Fibroblast of pulmonary artery (primary cell): ENCODE data around the gene PTPRJ.

ENCODE experiments used
- DNase-seq: peaks from one replicate; pipeline ENCODE4 v3.0.0-alpha.2; 2010; ENCODE audit warnings: low read depth
- H3K4me3 ChIP-seq: replicated peaks from 2 replicates; pipeline ENCODE4 v1.5.1; 2011; ENCODE audit warnings: low read depth, mild to moderate bottlenecking, control low read depth, low read length, moderate library complexity
- TF ChIP-seq, protein P1 (sequence below): IDR thresholded peaks from 2 replicates; pipeline ENCODE4 v1.5.1; 2011; ENCODE audit warnings: mild to moderate bottlenecking, control low read depth, low read length, inconsistent platforms; ENCODE audit errors: missing control alignments

PTPRJ gene

DNA sequence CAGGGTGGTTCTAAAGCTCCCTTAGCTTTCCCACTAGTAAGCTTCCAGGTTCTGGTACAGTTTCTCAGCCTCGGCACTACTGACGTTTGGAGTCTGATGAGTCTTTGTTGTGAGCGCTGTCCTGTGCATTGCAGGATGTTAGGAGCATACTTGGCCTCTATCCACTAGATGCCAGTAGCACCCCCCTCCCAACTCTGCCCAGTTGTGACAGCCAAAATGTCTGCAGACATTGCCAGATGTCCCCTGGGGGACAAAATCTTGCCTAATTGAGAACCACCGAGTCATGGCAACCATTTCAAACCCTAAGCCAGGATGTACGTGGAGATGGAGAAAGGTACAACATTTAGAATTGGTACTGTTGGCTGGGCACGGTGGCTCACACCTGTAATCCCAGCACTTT, 68.7 kb downstream of the PTPRJ start:
- H3K4me3 ChIP-seq: no peak overlapping the region
- no peak for DNase-seq
- TF ChIP-seq, protein P1, sequence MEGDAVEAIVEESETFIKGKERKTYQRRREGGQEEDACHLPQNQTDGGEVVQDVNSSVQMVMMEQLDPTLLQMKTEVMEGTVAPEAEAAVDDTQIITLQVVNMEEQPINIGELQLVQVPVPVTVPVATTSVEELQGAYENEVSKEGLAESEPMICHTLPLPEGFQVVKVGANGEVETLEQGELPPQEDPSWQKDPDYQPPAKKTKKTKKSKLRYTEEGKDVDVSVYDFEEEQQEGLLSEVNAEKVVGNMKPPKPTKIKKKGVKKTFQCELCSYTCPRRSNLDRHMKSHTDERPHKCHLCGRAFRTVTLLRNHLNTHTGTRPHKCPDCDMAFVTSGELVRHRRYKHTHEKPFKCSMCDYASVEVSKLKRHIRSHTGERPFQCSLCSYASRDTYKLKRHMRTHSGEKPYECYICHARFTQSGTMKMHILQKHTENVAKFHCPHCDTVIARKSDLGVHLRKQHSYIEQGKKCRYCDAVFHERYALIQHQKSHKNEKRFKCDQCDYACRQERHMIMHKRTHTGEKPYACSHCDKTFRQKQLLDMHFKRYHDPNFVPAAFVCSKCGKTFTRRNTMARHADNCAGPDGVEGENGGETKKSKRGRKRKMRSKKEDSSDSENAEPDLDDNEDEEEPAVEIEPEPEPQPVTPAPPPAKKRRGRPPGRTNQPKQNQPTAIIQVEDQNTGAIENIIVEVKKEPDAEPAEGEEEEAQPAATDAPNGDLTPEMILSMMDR: no peak

DNA sequence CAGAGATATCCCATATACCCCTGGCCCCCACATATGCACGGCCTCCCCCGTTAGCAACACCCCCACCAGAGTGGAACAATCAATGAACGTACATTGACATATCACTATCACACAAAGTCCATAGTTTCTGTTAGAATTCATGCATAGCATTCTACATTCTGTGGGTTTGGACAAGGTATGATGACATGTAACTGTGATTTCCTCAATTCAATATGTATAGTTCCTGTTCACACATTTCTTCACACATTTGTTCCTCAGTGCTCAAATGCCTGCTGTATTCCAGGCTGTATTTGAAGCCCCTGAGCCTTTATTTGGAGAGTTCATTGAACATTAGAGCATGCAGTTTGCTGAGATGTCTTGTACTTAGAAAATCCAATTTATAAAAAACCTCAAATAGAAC, 69.9 kb downstream of the PTPRJ start:
- TF ChIP-seq, protein P1: no peak
- no peak overlapping the region for H3K4me3 ChIP-seq
- DNase-seq: no peak

DNA sequence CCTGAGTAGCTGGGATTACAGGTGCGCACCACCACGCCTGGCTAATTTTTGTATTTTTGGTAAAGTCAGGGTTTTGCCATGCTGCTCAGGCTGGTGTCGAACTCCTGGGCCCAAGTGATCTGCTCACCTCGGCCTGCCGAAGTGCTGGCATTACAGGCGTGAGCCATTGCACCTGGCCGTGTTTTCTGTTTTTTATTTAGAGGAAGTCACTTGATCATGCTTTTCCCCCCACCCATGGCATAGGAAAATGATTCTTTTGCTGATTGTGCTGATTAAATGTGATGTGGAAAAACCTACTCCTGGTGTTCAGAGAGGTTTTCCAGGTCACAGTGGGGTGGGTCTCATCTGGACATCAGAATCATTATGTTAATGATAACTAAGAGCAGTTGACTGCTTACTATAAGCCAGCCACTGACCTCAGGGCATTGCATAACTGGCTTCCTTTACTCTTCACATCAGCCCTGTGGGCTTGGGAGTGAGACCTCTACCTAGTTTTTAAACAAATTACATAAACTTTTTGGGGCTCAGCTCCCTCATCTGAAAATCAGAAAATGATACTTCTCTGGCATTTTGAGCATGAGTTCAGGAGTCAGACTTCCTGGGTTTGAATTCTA, 71.0 kb downstream of the PTPRJ start:
- TF ChIP-seq, protein P1: no peak
- no peak for DNase-seq
- no peak overlapping the region for H3K4me3 ChIP-seq

DNA sequence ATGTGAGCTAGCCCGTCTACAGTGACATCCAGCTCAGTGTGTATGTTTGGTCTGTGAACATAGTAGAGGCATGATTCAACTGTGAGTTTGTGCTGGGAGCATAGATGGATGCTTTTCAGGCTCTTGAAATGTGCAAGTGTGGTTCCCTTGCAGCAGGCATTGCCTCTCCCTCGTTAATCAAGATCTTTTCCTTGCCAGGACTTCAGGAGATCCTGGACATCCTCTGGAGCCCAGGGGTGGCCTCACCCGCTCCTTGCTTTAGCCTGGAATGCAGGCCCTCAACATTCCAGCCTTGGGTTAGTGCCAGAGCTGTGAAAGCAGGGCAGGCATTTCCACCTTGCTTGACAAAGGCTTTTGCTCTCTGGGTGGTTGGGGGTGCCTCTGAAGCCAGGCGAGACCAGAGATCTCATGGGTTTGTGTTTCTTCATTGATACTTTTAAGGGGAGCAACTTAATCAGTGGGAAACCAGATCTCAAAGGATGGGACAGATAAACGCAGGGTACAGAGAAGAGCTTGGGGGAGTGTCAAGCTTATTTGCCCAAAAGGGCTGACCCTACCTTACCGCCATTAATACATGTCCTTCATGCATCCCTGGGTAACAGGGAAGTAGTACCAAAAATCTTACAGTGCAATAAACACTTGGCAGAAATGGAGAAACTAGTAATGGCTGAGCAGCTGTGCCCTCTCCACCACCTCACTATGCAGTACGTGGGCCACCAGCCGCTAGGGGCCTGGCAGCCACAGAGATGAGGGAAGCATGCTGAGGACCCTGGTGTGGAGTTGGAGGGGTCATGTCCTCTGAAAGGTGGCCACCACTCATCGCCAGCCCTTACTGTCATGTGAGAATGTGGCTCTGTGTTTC, 72.1 kb downstream of the PTPRJ start:
- no peak overlapping the region for H3K4me3 ChIP-seq
- peak; percentile 46 for DNase-seq
- TF ChIP-seq, protein P1: no peak

DNA sequence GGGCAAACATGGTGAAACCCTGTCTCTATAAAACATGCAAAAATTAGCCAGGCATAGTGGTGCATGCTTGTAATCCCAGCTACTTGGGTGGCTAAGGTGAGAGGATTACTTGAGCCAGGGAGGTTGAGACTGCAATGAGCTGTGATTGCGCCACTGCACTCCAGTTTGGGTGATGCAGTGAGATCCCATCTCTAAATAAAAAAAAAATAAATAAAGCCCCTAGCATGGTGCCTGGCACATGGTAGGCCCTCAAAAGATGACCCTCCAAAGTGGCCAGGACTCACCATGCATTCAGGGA, 74.6 kb downstream of the PTPRJ start:
- no peak overlapping the region for H3K4me3 ChIP-seq
- TF ChIP-seq, protein P1: no peak
- no peak for DNase-seq

DNA sequence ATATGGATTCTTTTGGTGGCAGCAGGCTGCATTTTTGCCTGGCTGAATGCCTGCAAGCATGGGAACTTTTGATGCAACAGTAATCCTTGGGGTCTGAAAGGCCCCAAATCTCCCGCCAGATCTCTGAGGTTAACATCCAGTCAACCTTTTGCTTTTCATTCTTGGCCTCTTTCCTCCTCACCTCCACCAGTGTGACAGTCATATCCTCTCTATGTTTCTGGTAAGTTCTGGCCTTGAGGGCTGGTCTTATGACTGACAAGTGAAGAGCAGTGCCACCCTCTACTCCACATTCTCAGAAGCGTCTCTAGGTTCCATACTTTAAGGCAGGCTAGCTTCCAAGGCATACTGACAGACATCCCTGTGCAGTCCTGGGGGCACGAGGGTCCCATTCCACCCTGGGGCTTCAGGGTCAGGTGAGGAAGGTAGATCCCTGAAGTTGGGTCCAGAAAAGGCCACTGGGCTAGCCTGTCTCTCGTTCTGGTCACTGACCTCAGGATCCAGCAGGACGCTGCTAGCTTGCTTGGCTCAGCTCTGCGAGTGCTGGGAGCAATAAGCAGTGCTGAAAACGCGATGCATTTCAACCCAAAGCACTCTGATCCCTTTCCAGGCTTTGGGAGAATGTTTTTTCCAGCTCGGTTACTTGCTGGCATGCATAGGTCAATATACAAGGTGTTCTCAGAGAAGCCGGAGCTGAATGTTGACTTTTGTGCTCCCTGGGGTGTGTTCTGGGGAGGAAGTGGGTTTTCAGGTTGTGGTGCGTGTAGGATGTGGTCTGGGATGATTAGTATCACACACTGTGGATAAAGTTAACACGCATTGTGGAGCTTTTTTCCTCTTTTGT, 75.2 kb downstream of the PTPRJ start:
- no peak overlapping the region for H3K4me3 ChIP-seq
- TF ChIP-seq, protein P1: no peak
- DNase-seq: no peak
